Astrocyte (in vitro differentiated cells and primary cell): ENCODE measurements around the gene CYBA.

ENCODE experiments used
- EZH2 ChIP-seq: IDR thresholded peaks from 2 replicates; pipeline ENCODE4 v1.6.1; 2012; ENCODE audit warnings: mild to moderate bottlenecking, low read length, inconsistent platforms; ENCODE audit not compliant: insufficient read depth
- TF ChIP-seq, protein P1 (sequence below): IDR thresholded peaks from 2 replicates; pipeline ENCODE4 v1.5.1; 2011; ENCODE audit warnings: low read depth, mild to moderate bottlenecking, inconsistent platforms, low read length, moderate library complexity; ENCODE audit not compliant: insufficient read depth

GRCh38 chr16:88627531-88628411 lies 23.1 kb downstream of the CYBA start:
- TF ChIP-seq, protein P1, sequence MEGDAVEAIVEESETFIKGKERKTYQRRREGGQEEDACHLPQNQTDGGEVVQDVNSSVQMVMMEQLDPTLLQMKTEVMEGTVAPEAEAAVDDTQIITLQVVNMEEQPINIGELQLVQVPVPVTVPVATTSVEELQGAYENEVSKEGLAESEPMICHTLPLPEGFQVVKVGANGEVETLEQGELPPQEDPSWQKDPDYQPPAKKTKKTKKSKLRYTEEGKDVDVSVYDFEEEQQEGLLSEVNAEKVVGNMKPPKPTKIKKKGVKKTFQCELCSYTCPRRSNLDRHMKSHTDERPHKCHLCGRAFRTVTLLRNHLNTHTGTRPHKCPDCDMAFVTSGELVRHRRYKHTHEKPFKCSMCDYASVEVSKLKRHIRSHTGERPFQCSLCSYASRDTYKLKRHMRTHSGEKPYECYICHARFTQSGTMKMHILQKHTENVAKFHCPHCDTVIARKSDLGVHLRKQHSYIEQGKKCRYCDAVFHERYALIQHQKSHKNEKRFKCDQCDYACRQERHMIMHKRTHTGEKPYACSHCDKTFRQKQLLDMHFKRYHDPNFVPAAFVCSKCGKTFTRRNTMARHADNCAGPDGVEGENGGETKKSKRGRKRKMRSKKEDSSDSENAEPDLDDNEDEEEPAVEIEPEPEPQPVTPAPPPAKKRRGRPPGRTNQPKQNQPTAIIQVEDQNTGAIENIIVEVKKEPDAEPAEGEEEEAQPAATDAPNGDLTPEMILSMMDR = no peak
- TF ChIP-seq EZH2 = no peak
